Mammary epithelial cell (primary cell): ENCODE data around the gene GALE.

Experiments used
- EZH2 ChIP-seq: IDR thresholded peaks from 2 replicates; pipeline ENCODE4 v1.6.1; 2012; ENCODE audit warnings: low read length, inconsistent platforms, borderline replicate concordance
- TF ChIP-seq, protein P1 (sequence below), 2 donors: IDR thresholded peaks in 1 of 2; conservative IDR thresholded peaks in 1 of 2; 2 replicates each; pipeline ENCODE4 v1.5.1; 2011 to 2012; ENCODE audit warnings: inconsistent platforms in 2 of 2, low read length in 2 of 2, mild to moderate bottlenecking in 2 of 2, control low read depth in 1 of 2, low read depth in 1 of 2; ENCODE audit not compliant: insufficient read depth in 1 of 2; ENCODE audit errors: extremely low read depth in 1 of 2

DNA sequence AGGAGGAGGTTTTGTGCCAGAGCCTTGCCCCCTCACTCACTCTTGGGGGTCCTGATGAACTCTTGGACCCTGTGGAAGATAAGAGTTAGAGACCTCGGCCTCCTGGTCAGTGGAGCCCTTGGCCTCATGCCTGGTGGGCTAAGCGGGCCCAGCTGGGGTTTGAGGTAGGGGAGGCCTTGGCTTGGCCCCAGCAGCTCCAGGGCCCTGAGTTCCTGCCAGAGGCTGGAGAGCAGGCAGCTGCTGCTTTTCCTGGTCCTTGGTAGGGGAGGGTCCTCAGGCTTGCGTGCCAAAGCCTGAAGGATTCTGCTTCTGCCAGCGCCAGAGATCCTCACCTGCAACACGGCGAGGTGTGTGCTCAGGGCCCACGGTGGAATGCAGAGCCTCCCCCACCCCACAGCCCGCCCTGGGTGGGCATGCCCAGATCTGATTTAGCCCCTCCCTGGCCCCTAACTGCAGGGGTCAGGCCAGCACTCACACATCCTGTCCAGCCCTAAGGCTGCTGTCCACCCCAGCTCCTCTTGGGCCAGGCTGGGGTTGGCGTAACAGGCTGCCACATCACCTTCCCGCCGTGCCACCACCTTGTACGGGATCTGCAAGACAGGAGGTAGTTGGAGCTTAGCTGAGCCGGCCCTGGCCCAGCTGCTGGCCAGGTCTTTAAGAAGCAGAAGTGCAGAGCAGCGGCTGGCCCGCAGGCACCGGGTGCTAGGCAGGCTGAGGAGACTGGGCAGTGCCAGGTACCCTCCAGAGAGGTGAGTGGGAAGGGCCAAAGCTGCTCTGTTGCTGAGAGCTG lies 4.7 kb downstream of the GALE start:
- TF ChIP-seq, protein P1, sequence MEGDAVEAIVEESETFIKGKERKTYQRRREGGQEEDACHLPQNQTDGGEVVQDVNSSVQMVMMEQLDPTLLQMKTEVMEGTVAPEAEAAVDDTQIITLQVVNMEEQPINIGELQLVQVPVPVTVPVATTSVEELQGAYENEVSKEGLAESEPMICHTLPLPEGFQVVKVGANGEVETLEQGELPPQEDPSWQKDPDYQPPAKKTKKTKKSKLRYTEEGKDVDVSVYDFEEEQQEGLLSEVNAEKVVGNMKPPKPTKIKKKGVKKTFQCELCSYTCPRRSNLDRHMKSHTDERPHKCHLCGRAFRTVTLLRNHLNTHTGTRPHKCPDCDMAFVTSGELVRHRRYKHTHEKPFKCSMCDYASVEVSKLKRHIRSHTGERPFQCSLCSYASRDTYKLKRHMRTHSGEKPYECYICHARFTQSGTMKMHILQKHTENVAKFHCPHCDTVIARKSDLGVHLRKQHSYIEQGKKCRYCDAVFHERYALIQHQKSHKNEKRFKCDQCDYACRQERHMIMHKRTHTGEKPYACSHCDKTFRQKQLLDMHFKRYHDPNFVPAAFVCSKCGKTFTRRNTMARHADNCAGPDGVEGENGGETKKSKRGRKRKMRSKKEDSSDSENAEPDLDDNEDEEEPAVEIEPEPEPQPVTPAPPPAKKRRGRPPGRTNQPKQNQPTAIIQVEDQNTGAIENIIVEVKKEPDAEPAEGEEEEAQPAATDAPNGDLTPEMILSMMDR (conservative IDR thresholded peaks at IDR 0.05 in 1 of 2, IDR thresholded peaks at IDR 0.05 in 1 of 2; ENCODE audit: extremely low read depth in 1 of 2, insufficient read depth in 1 of 2, low read depth in 1 of 2, low read length in 2 of 2) = no peak
- TF ChIP-seq EZH2 = no peak
